Activated naive CD4-positive, alpha-beta T cell treated with anti-CD3 and anti-CD28 coated beads, Interleukin-2, amount 10 ng/mL, durations not matched to agents 7 days and 5 days (primary cell): ENCODE data around the gene ROBO2.

Experiments
- CTCF ChIA-PET: fragments of 350-600 bp; sonication (Branson Sonifier 250); formaldehyde crosslinking; loops from one replicate; lab custom pipeline; 2021; ENCODE audit warnings: antibody characterized with exemption; lab: Charles Lee
- DNase-seq: peaks from one replicate; pipeline ENCODE4 v3.0.0-alpha.2; 2020
- H3K27ac Mint-ChIP-seq: one replicate; pipeline ENCODE4 v1.8.0; 2021; ENCODE audit warnings: mild to moderate bottlenecking, moderate library complexity, mixed read lengths
- H3K27me3 Mint-ChIP-seq: one replicate; pipeline ENCODE4 v1.8.0; 2021; ENCODE audit warnings: mild to moderate bottlenecking, mixed read lengths
- H3K36me3 Mint-ChIP-seq: one replicate; pipeline ENCODE4 v1.8.0; 2021; ENCODE audit warnings: mixed read lengths
- H3K4me1 Mint-ChIP-seq: one replicate; pipeline ENCODE4 v1.8.0; 2021; ENCODE audit warnings: mixed read lengths
- H3K4me3 Mint-ChIP-seq: one replicate; pipeline ENCODE4 v1.8.0; 2021; ENCODE audit warnings: mild to moderate bottlenecking, moderate library complexity, mixed read lengths
- H3K9me3 Mint-ChIP-seq: one replicate; pipeline ENCODE4 v1.8.0; 2021; ENCODE audit warnings: mixed read lengths

The ROBO2 gene

GRCh38 chr3:77345009-77345408 is 305.1 kb downstream of the ROBO2 start:
- H3K36me3 Mint-ChIP-seq, result no peaks in the 10 kb centered on the region
- DNase-seq, result no peak

GRCh38 chr3:77348244-77348855 is 308.5 kb downstream of the ROBO2 start:
- H3K9me3 Mint-ChIP-seq, result peaks cover 21% of the 10 kb centered on the region
- no peaks in the 10 kb centered on the region for H3K36me3 Mint-ChIP-seq
- no peaks in the 10 kb centered on the region for H3K27me3 Mint-ChIP-seq
- no peak overlapping the region for H3K27ac Mint-ChIP-seq
- CTCF ChIA-PET, result interaction anchor here (0.6 kb wide), 1 partner anchor 28 kb away, joined by 3 read pairs; no protein-coding TSS in a partner anchor
- no peak overlapping the region for H3K4me3 Mint-ChIP-seq
- no peaks in the 10 kb centered on the region for H3K4me1 Mint-ChIP-seq
- no peak for DNase-seq

More at GRCh38 chr3:77345009-77345408, 305.1 kb downstream of the ROBO2 start:
- CTCF ChIA-PET, result no interaction called here
- no peaks in the 10 kb centered on the region for H3K4me1 Mint-ChIP-seq
- H3K4me3 Mint-ChIP-seq, result no peak overlapping the region
- no peak overlapping the region for H3K27ac Mint-ChIP-seq
- peaks cover 14% of the 10 kb centered on the region for H3K9me3 Mint-ChIP-seq
- H3K27me3 Mint-ChIP-seq, result no peaks in the 10 kb centered on the region

- Mint-ChIP-seq H3K27ac (no peak overlapping the region), H3K36me3 (no peaks in the 10 kb centered on the region), H3K4me3 (no peak overlapping the region), H3K4me1 (no peaks in the 10 kb centered on the region), H3K9me3 (peaks cover 21% of the 10 kb centered on the region), H3K27me3 (no peaks in the 10 kb centered on the region)
- CTCF ChIA-PET, result no interaction called here
- DNase-seq, result no peak
Observed at GRCh38 chr3:77354958-77355357, 315.1 kb downstream of the ROBO2 start.

- no peaks in the 10 kb centered on the region for H3K4me1 Mint-ChIP-seq
- CTCF ChIA-PET, result no interaction called here
- no peak for DNase-seq
- H3K4me3 Mint-ChIP-seq, result no peak overlapping the region
- H3K36me3 Mint-ChIP-seq, result no peaks in the 10 kb centered on the region
- no peaks in the 10 kb centered on the region for H3K27me3 Mint-ChIP-seq
- no peak overlapping the region for H3K27ac Mint-ChIP-seq
- peaks cover 19% of the 10 kb centered on the region for H3K9me3 Mint-ChIP-seq
Observed at GRCh38 chr3:77362936-77363335, 323.0 kb downstream of the ROBO2 start.

- Mint-ChIP-seq H3K27me3 (no peaks in the 10 kb centered on the region), H3K4me1 (no peaks in the 10 kb centered on the region), H3K36me3 (no peaks in the 10 kb centered on the region), H3K9me3 (peaks cover 13% of the 10 kb centered on the region), H3K4me3 (no peak overlapping the region), H3K27ac (no peak overlapping the region)
- no peak for DNase-seq
- CTCF ChIA-PET, result no interaction called here
Observed at GRCh38 chr3:77365152-77365551, 325.3 kb downstream of the ROBO2 start.

- CTCF ChIA-PET, result no interaction called here
- DNase-seq, result no peak
Observed at GRCh38 chr3:77370413-77370812, 330.5 kb downstream of the ROBO2 start.

GRCh38 chr3:77372018-77372417 is 332.1 kb downstream of the ROBO2 start:
- Mint-ChIP-seq H3K27ac (no peak overlapping the region), H3K27me3 (no peaks in the 10 kb centered on the region), H3K4me1 (no peaks in the 10 kb centered on the region), H3K4me3 (no peak overlapping the region), H3K9me3 (peaks cover 5% of the 10 kb centered on the region), H3K36me3 (no peaks in the 10 kb centered on the region)
- DNase-seq, result no peak
- CTCF ChIA-PET, result no interaction called here

More at GRCh38 chr3:77370413-77370812, 330.5 kb downstream of the ROBO2 start:
- H3K9me3 Mint-ChIP-seq, result peaks cover 5% of the 10 kb centered on the region
- no peak overlapping the region for H3K27ac Mint-ChIP-seq
- H3K36me3 Mint-ChIP-seq, result no peaks in the 10 kb centered on the region
- H3K4me3 Mint-ChIP-seq, result no peak overlapping the region
- H3K4me1 Mint-ChIP-seq, result no peaks in the 10 kb centered on the region
- H3K27me3 Mint-ChIP-seq, result no peaks in the 10 kb centered on the region

- Mint-ChIP-seq H3K4me3 (no peak overlapping the region), H3K4me1 (no peaks in the 10 kb centered on the region), H3K9me3 (peaks cover 5% of the 10 kb centered on the region), H3K27ac (no peak overlapping the region), H3K36me3 (no peaks in the 10 kb centered on the region), H3K27me3 (no peaks in the 10 kb centered on the region)
- DNase-seq, result no peak
- CTCF ChIA-PET, result no interaction called here
Observed at GRCh38 chr3:77372634-77373346, 332.9 kb downstream of the ROBO2 start.

GRCh38 chr3:77373619-77374018 is 333.7 kb downstream of the ROBO2 start:
- Mint-ChIP-seq H3K4me1 (no peaks in the 10 kb centered on the region), H3K27me3 (no peaks in the 10 kb centered on the region), H3K27ac (no peak overlapping the region), H3K36me3 (no peaks in the 10 kb centered on the region), H3K4me3 (no peak overlapping the region), H3K9me3 (peaks cover 5% of the 10 kb centered on the region)
- DNase-seq, result no peak
- CTCF ChIA-PET, result no interaction called here

- Mint-ChIP-seq H3K9me3 (peaks cover 9% of the 10 kb centered on the region), H3K27me3 (no peaks in the 10 kb centered on the region), H3K27ac (no peak overlapping the region), H3K36me3 (no peaks in the 10 kb centered on the region), H3K4me1 (no peaks in the 10 kb centered on the region), H3K4me3 (no peak overlapping the region)
- CTCF ChIA-PET, result no interaction called here
- no peak for DNase-seq
Observed at GRCh38 chr3:77376511-77376910, 336.6 kb downstream of the ROBO2 start.

- CTCF ChIA-PET, result no interaction called here
- Mint-ChIP-seq H3K9me3 (peaks cover 9% of the 10 kb centered on the region), H3K4me1 (no peaks in the 10 kb centered on the region), H3K4me3 (no peak overlapping the region), H3K27ac (no peak overlapping the region), H3K27me3 (no peaks in the 10 kb centered on the region), H3K36me3 (no peaks in the 10 kb centered on the region)
- DNase-seq, result no peak
Observed at GRCh38 chr3:77377717-77378116, 337.8 kb downstream of the ROBO2 start.

GRCh38 chr3:77380136-77380535 is 340.2 kb downstream of the ROBO2 start:
- Mint-ChIP-seq H3K9me3 (peaks cover 9% of the 10 kb centered on the region), H3K27ac (no peak overlapping the region), H3K27me3 (no peaks in the 10 kb centered on the region), H3K4me3 (no peak overlapping the region), H3K36me3 (no peaks in the 10 kb centered on the region), H3K4me1 (no peaks in the 10 kb centered on the region)
- no peak for DNase-seq
- CTCF ChIA-PET, result no interaction called here

- no peaks in the 10 kb centered on the region for H3K4me1 Mint-ChIP-seq
- peaks cover 9% of the 10 kb centered on the region for H3K9me3 Mint-ChIP-seq
- H3K27ac Mint-ChIP-seq, result no peak overlapping the region
- no peaks in the 10 kb centered on the region for H3K27me3 Mint-ChIP-seq
- DNase-seq, result no peak
- CTCF ChIA-PET, result interaction anchor here (0.6 kb wide), 1 partner anchor 1274 kb away, joined by 3 read pairs; no protein-coding TSS in a partner anchor
- H3K36me3 Mint-ChIP-seq, result no peaks in the 10 kb centered on the region
- no peak overlapping the region for H3K4me3 Mint-ChIP-seq
Observed at GRCh38 chr3:77381431-77381830, 341.5 kb downstream of the ROBO2 start.

GRCh38 chr3:77392181-77392580 is 352.3 kb downstream of the ROBO2 start:
- Mint-ChIP-seq H3K27ac (no peak overlapping the region), H3K36me3 (no peaks in the 10 kb centered on the region), H3K9me3 (peaks cover 10% of the 10 kb centered on the region), H3K4me1 (no peaks in the 10 kb centered on the region), H3K27me3 (no peaks in the 10 kb centered on the region), H3K4me3 (no peak overlapping the region)
- no peak for DNase-seq
- CTCF ChIA-PET, result no interaction called here

- Mint-ChIP-seq H3K4me3 (no peak overlapping the region), H3K27ac (no peak overlapping the region), H3K27me3 (no peaks in the 10 kb centered on the region), H3K36me3 (no peaks in the 10 kb centered on the region), H3K4me1 (no peaks in the 10 kb centered on the region), H3K9me3 (peaks cover 8% of the 10 kb centered on the region)
- no peak for DNase-seq
- CTCF ChIA-PET, result no interaction called here
Observed at GRCh38 chr3:77394046-77394445, 354.1 kb downstream of the ROBO2 start.
